Gastrocnemius medialis (tissue), 4 donors: Measurements from ENCODE around the gene POLR3GL.
"Not testable (repeated sequence)": the region's sequence is repeated elsewhere in the genome, so short reads cannot be mapped to it uniquely, and the experiment has no call there.

ENCODE experiments used
- POLR2A ChIP-seq, 2 donors: fragments of 450-650 bp; IDR thresholded peaks; one replicate each; pipeline ENCODE4 v1.6.1; 2017; ENCODE audit warnings: antibody characterized with exemption in 2 of 2, mild to moderate bottlenecking in 2 of 2, moderate library complexity in 2 of 2
- TF ChIP-seq, protein P1 (sequence below), 5 experiments: fragments of 450-650 bp in 3 of 5; fragments of 200-600 bp in 2 of 5; sonication (generic) in 2 of 5; IDR thresholded peaks in 4 of 5; conservative IDR thresholded peaks in 1 of 5; 1 replicate in 4 of 5; 2 replicates in 1 of 5; pipeline ENCODE4 v1.5.1; 2016 to 2019; ENCODE audit warnings: antibody characterized with exemption in 5 of 5, mild to moderate bottlenecking in 3 of 5, moderate library complexity in 3 of 5

GRCh38 chr1:145920297-145920696 lies 44.2 kb upstream of the POLR3GL start:
- TF ChIP-seq, protein P1, sequence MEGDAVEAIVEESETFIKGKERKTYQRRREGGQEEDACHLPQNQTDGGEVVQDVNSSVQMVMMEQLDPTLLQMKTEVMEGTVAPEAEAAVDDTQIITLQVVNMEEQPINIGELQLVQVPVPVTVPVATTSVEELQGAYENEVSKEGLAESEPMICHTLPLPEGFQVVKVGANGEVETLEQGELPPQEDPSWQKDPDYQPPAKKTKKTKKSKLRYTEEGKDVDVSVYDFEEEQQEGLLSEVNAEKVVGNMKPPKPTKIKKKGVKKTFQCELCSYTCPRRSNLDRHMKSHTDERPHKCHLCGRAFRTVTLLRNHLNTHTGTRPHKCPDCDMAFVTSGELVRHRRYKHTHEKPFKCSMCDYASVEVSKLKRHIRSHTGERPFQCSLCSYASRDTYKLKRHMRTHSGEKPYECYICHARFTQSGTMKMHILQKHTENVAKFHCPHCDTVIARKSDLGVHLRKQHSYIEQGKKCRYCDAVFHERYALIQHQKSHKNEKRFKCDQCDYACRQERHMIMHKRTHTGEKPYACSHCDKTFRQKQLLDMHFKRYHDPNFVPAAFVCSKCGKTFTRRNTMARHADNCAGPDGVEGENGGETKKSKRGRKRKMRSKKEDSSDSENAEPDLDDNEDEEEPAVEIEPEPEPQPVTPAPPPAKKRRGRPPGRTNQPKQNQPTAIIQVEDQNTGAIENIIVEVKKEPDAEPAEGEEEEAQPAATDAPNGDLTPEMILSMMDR (IDR thresholded peaks at IDR 0.05 in 4 of 5, conservative IDR thresholded peaks at IDR 0.05 in 1 of 5), result not testable (repeated sequence)
- not testable (repeated sequence) for TF ChIP-seq POLR2A (IDR thresholded peaks at IDR 0.05)
